B cell (primary cell): ENCODE results near the gene ZNF362. TPM values are rescaled to one million over a fixed set of nuclear protein-coding genes. Genes with fewer than 3 reads are reported as not detected.

Experiments used
- ATAC-seq: fragments of 200-7000 bp; cut with Tn5 transposase; one replicate; pipeline ENCODE4 v1.10.0; 2021; ENCODE audit warnings: low read depth, mild to moderate bottlenecking, moderate number of reproducible peaks, moderate library complexity
- CTCF ChIA-PET: fragments of 350-600 bp; sonication (Branson Sonifier 250); formaldehyde crosslinking; loops from one replicate; lab custom pipeline; 2021; ENCODE audit warnings: antibody characterized with exemption, inconsistent platforms; lab: Charles Lee
- POLR2A ChIA-PET: fragments of 350-600 bp; sonication (Branson Sonifier 250); formaldehyde crosslinking; loops from one replicate; lab custom pipeline; 2021; ENCODE audit warnings: antibody characterized with exemption; lab: Charles Lee
- DNase-seq: peaks from one replicate; pipeline ENCODE4 v3.0.0; 2013
- H2AFZ ChIP-seq: 2 replicates; pipeline ENCODE4 v1.6.1; 2012; ENCODE audit warnings: mild to moderate bottlenecking, low read depth, low read length; ENCODE audit not compliant: insufficient read depth, poor library complexity, severe bottlenecking
- H3K27ac ChIP-seq, 2 donors: 1 replicate in 1 of 2; 2 replicates in 1 of 2; pipeline ENCODE4 v1.5.1; 2012 to 2013; ENCODE audit warnings: low read length in 2 of 2, mild to moderate bottlenecking in 2 of 2, moderate library complexity in 1 of 2
- H3K27me3 ChIP-seq, 4 experiments: fragments of 200-600 bp in 1 of 4; sonication (generic) in 1 of 4; replicated peaks in 1 of 4; 1 replicate in 2 of 4; 2 replicates in 2 of 4; pipeline versions ENCODE4 v1.6.1 to v1.7.0; 2013 to 2016; ENCODE audit warnings: low read length in 3 of 4, mild to moderate bottlenecking in 2 of 4, mixed read lengths in 1 of 4, moderate library complexity in 1 of 4; ENCODE audit not compliant: insufficient read depth in 4 of 4, control insufficient read depth in 3 of 4; ENCODE audit errors: control extremely low read depth in 1 of 4
- H3K36me3 ChIP-seq, 2 experiments: replicated peaks in 1 of 2; 1 replicate in 1 of 2; 2 replicates in 1 of 2; pipeline versions ENCODE4 v1.6.1 to v1.7.1; 2013; ENCODE audit warnings: low read length in 1 of 2; ENCODE audit not compliant: insufficient read depth in 2 of 2, control insufficient read depth in 1 of 2; ENCODE audit errors: control extremely low read depth in 1 of 2, extremely low read depth in 1 of 2
- H3K4me1 ChIP-seq, 2 donors: fragments of 200-600 bp in 1 of 2; sonication (generic) in 1 of 2; 1 replicate in 1 of 2; 2 replicates in 1 of 2; pipeline versions ENCODE4 v1.5.1 to v1.6.1; 2013 to 2017; ENCODE audit warnings: low read length in 2 of 2; ENCODE audit not compliant: control insufficient read depth in 2 of 2, insufficient read depth in 2 of 2
- H3K4me2 ChIP-seq: replicated peaks from 2 replicates; pipeline ENCODE3; 2012; ENCODE audit warnings: mild to moderate bottlenecking, low read depth, low read length; ENCODE audit not compliant: poor library complexity, severe bottlenecking
- H3K4me3 ChIP-seq, 5 experiments: fragments of 200-600 bp in 1 of 5; sonication (generic) in 1 of 5; 1 replicate in 3 of 5; 2 replicates in 2 of 5; pipeline versions ENCODE4 v1.5.1 to v1.7.0; 2011 to 2016; ENCODE audit warnings: low read length in 4 of 5, mild to moderate bottlenecking in 4 of 5, low read depth in 2 of 5, control low read depth in 1 of 5, moderate library complexity in 1 of 5; ENCODE audit not compliant: insufficient read depth in 1 of 5; ENCODE audit errors: control extremely low read depth in 1 of 5, extremely low read depth in 1 of 5
- H3K79me2 ChIP-seq: fragments of 200-600 bp; sonication (generic); one replicate; pipeline ENCODE4 v1.6.0; 2016; ENCODE audit warnings: low read length; ENCODE audit not compliant: control insufficient read depth, insufficient read depth
- H3K9ac ChIP-seq: fragments of 200-600 bp; sonication (generic); 2 replicates; pipeline ENCODE4 v1.6.1; 2017; ENCODE audit warnings: mild to moderate bottlenecking, low read length, moderate library complexity
- H3K9me3 ChIP-seq, 3 donors: one replicate each; pipeline versions ENCODE4 v1.6.1 to v1.7.1; 2013; ENCODE audit warnings: low read length in 2 of 3; ENCODE audit not compliant: control insufficient read depth in 2 of 3, insufficient read depth in 1 of 3; ENCODE audit errors: control extremely low read depth in 1 of 3
- H4K20me1 ChIP-seq: 2 replicates; pipeline ENCODE4 v1.6.0; 2012; ENCODE audit warnings: mild to moderate bottlenecking, low read length; ENCODE audit not compliant: insufficient read depth, control insufficient read depth, poor library complexity, severe bottlenecking
- H3K27ac Mint-ChIP-seq: one replicate; pipeline ENCODE4 v1.8.0; 2021; ENCODE audit warnings: mixed read lengths
- H3K27me3 Mint-ChIP-seq: one replicate; pipeline ENCODE4 v1.8.0; 2021; ENCODE audit warnings: mixed read lengths
- H3K4me1 Mint-ChIP-seq: one replicate; pipeline ENCODE4 v1.8.0; 2021; ENCODE audit warnings: mixed read lengths
- H3K4me3 Mint-ChIP-seq: one replicate; pipeline ENCODE4 v1.8.0; 2021; ENCODE audit warnings: mixed read lengths
- H3K9me3 Mint-ChIP-seq: one replicate; pipeline ENCODE4 v1.8.0; 2022; ENCODE audit warnings: mixed read lengths; ENCODE audit not compliant: insufficient read depth
- EZH2 ChIP-seq: IDR thresholded peaks from 2 replicates; pipeline ENCODE4 v1.6.1; 2012; ENCODE audit warnings: borderline replicate concordance, low read depth, mild to moderate bottlenecking, moderate library complexity, low read length; ENCODE audit not compliant: insufficient read depth, poor library complexity, severe bottlenecking
- WGBS: methylation state at CpG from one replicate; pipeline ENCODE4 v1.1.5; 2013; ENCODE audit warnings: missing lambda C conversion rate; ENCODE audit not compliant: insufficient coverage; 5-methylcytosine and 5-hydroxymethylcytosine counted together
- intact Hi-C: fragments of 100-400 bp; cut with micrococcal nuclease; formaldehyde crosslinking; loops from one replicate; pipeline ENCODE4 v1.10.0; 2022
- polyA plus RNA-seq: library from polyadenylated mRNA; depleted of rRNA; stranded (reverse); fragments of >200 nt; gene quantifications from 2 replicates; pipeline ENCODE4 v1.2.3, GENCODE V29; 2012
- total RNA-seq, 2 donors: library from RNA; stranded (reverse); fragments of 120-200 nt in 1 of 2; gene quantifications; 1 replicate in 1 of 2; 2 replicates in 1 of 2; pipeline versions ENCODE4 v1.2.3 to v1.2.4, GENCODE V29; 2013 to 2022
- TF ChIP-seq, protein P1 (sequence below): fragments of 200-600 bp; IDR thresholded peaks from one replicate; pipeline ENCODE4 v1.8.0; 2022; ENCODE audit warnings: antibody characterized with exemption, mild to moderate bottlenecking

Gene ZNF362
- total and polyA plus RNA-seq, 2 donors (not counting 1 experiment from before 2014, with no cell fraction given) = 14.0 to 20.4 TPM

- Histone ChIP-seq H3K9ac (no peak overlapping the region), H3K4me2 (no peak overlapping the region), H3K36me3 (peaks cover 8 to 89% of the 10 kb centered on the region in 2 experiments), H3K4me3 (no peak overlapping the region), H4K20me1 (peaks cover 26% of the 10 kb centered on the region), H2AFZ (no peak overlapping the region), H3K27ac (no peak overlapping the region), H3K4me1 (peaks cover 0 to 7% of the 10 kb centered on the region in 2 donors), H3K27me3 (no peaks in the 10 kb centered on the region), H3K79me2 (no peaks in the 10 kb centered on the region), H3K9me3 (no peaks in the 10 kb centered on the region)
- H3K4me1 Mint-ChIP-seq = peaks cover 2% of the 10 kb centered on the region
- DNase-seq = no peak
- 94% methylated on average over 18 of the region's 19 CpGs for WGBS
- no peak for TF ChIP-seq EZH2
- TF ChIP-seq, protein P1, sequence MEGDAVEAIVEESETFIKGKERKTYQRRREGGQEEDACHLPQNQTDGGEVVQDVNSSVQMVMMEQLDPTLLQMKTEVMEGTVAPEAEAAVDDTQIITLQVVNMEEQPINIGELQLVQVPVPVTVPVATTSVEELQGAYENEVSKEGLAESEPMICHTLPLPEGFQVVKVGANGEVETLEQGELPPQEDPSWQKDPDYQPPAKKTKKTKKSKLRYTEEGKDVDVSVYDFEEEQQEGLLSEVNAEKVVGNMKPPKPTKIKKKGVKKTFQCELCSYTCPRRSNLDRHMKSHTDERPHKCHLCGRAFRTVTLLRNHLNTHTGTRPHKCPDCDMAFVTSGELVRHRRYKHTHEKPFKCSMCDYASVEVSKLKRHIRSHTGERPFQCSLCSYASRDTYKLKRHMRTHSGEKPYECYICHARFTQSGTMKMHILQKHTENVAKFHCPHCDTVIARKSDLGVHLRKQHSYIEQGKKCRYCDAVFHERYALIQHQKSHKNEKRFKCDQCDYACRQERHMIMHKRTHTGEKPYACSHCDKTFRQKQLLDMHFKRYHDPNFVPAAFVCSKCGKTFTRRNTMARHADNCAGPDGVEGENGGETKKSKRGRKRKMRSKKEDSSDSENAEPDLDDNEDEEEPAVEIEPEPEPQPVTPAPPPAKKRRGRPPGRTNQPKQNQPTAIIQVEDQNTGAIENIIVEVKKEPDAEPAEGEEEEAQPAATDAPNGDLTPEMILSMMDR = no peak
- intact Hi-C loops = no loop called here
- no peak overlapping the region for H3K4me3 Mint-ChIP-seq
- ATAC-seq = no peak
- ChIA-PET POLR2A (no interaction called here), CTCF (interaction anchor here (0.6 to 1.7 kb wide), 2 partner anchors 34 to 299 kb away, joined by 3 to 7 read pairs; no protein-coding TSS in a partner anchor)
- H3K27me3 Mint-ChIP-seq = no peaks in the 10 kb centered on the region
- H3K27ac Mint-ChIP-seq = no peak overlapping the region
- no peaks in the 10 kb centered on the region for H3K9me3 Mint-ChIP-seq
These were observed 73.5 kb downstream of the ZNF362 start for GRCh38 chr1:33329600-33330305.

- H3K4me3 ChIP-seq = no peak overlapping the region
- peaks cover 8 to 85% of the 10 kb centered on the region in 2 experiments for H3K36me3 ChIP-seq
- Mint-ChIP-seq H3K4me1 (peaks cover 5% of the 10 kb centered on the region), H3K4me3 (no peak overlapping the region), H3K27me3 (no peaks in the 10 kb centered on the region), H3K27ac (no peak overlapping the region), H3K9me3 (no peaks in the 10 kb centered on the region)
- CTCF ChIA-PET = interaction anchor here (1.7 kb wide), 1 partner anchor 34 kb away, joined by 7 read pairs; no protein-coding TSS in a partner anchor
- no peaks in the 10 kb centered on the region for H3K79me2 ChIP-seq
- H3K4me2 ChIP-seq = no peak overlapping the region
- H3K27ac ChIP-seq = no peak overlapping the region
- no peaks in the 10 kb centered on the region for H3K9me3 ChIP-seq
- POLR2A ChIA-PET = no interaction called here
- no peak overlapping the region for H2AFZ ChIP-seq
- peaks cover 26% of the 10 kb centered on the region for H4K20me1 ChIP-seq
- intact Hi-C loops = no loop called here
- peaks cover 0 to 7% of the 10 kb centered on the region in 2 donors for H3K4me1 ChIP-seq
- no peak for ATAC-seq
- 78% methylated on average over 1 of the region's 3 CpGs for WGBS
- no peak overlapping the region for H3K9ac ChIP-seq
- no peak for DNase-seq
- H3K27me3 ChIP-seq = no peaks in the 10 kb centered on the region
- TF ChIP-seq, protein P1 = no peak
- no peak for TF ChIP-seq EZH2
These were observed 74.1 kb downstream of the ZNF362 start for GRCh38 chr1:33330361-33330890.
